GM19025 (cell line): ENCODE results near the gene MAD1L1.

Experiments used
- ATAC-seq: cut with Tn5 transposase; IDR thresholded peaks from one replicate; pipeline ENCODE4 v1.9.1; 2021; ENCODE audit warnings: mild to moderate bottlenecking, low read depth, moderate library complexity; ENCODE audit not compliant: unreplicated experiment

The MAD1L1 gene

GRCh38 chr7:1853986-1854865 is 378.5 kb downstream of the MAD1L1 start:
- no peak for ATAC-seq

- ATAC-seq: no peak
These were observed 379.2 kb downstream of the MAD1L1 start for GRCh38 chr7:1853431-1853985.

GRCh38 chr7:1852517-1853430 is 380.0 kb downstream of the MAD1L1 start:
- no peak for ATAC-seq

- no peak for ATAC-seq
These were observed 380.8 kb downstream of the MAD1L1 start for GRCh38 chr7:1851721-1852516.

GRCh38 chr7:1850976-1851571 is 381.7 kb downstream of the MAD1L1 start:
- ATAC-seq: no peak

GRCh38 chr7:1850111-1850975 is 382.4 kb downstream of the MAD1L1 start:
- no peak for ATAC-seq

- no peak for ATAC-seq
These were observed 383.2 kb downstream of the MAD1L1 start for GRCh38 chr7:1849351-1850041.

GRCh38 chr7:1848911-1849311 is 383.8 kb downstream of the MAD1L1 start:
- ATAC-seq: no peak

- no peak for ATAC-seq
These were observed 384.6 kb downstream of the MAD1L1 start for GRCh38 chr7:1848013-1848640.

- ATAC-seq: no peak
These were observed 385.3 kb downstream of the MAD1L1 start for GRCh38 chr7:1847260-1848001.

GRCh38 chr7:1846331-1847065 is 386.2 kb downstream of the MAD1L1 start:
- no peak for ATAC-seq

- no peak for ATAC-seq
These were observed 387.0 kb downstream of the MAD1L1 start for GRCh38 chr7:1845536-1846311.

GRCh38 chr7:1844951-1845390 is 387.8 kb downstream of the MAD1L1 start:
- no peak for ATAC-seq

GRCh38 chr7:1844336-1844950 is 388.3 kb downstream of the MAD1L1 start:
- ATAC-seq: no peak

- ATAC-seq: no peak
These were observed 388.8 kb downstream of the MAD1L1 start for GRCh38 chr7:1843921-1844335.
